HG03060 (cell line): ENCODE measurements around the gene PFN3.
A peak's percentile ranks its signal among the peaks of the same experiment; 100 is the strongest.
"Not testable (repeated sequence)": the region's sequence is repeated elsewhere in the genome, so short reads cannot be mapped to it uniquely, and the experiment has no call there.

Experiments used
- ATAC-seq: cut with Tn5 transposase; IDR thresholded peaks from one replicate; pipeline ENCODE4 v1.9.1; 2021; ENCODE audit warnings: low read depth, moderate number of reproducible peaks; ENCODE audit not compliant: unreplicated experiment

The PFN3 gene

GRCh38 chr5:177362610-177363507, 37.6 kb downstream of the PFN3 start:
- ATAC-seq, result no peak

GRCh38 chr5:177362292-177362609, 38.2 kb downstream of the PFN3 start:
- ATAC-seq, result no peak

GRCh38 chr5:177361418-177362291, 38.8 kb downstream of the PFN3 start:
- ATAC-seq, result no peak

GRCh38 chr5:177360740-177361139, 39.7 kb downstream of the PFN3 start:
- not testable (repeated sequence) for ATAC-seq

- ATAC-seq, result no peak
These were observed 40.6 kb downstream of the PFN3 start for GRCh38 chr5:177359860-177360259.

- no peak for ATAC-seq
These were observed 41.0 kb downstream of the PFN3 start for GRCh38 chr5:177359451-177359851.

GRCh38 chr5:177358370-177358819, 42.1 kb downstream of the PFN3 start:
- no peak for ATAC-seq

- peak; percentile 83 for ATAC-seq
These were observed 42.8 kb downstream of the PFN3 start, which contains the start of gene RGS14 for GRCh38 chr5:177357459-177358351. RGS14 (plus strand) TSS chr5:177357924; CDS start chr5:177358025, 101 bp downstream.

GRCh38 chr5:177357146-177357458, 43.4 kb downstream of the PFN3 start:
- no peak for ATAC-seq

GRCh38 chr5:177356746-177357145, 43.7 kb downstream of the PFN3 start:
- ATAC-seq, result no peak

- ATAC-seq, result no peak
These were observed 44.6 kb downstream of the PFN3 start for GRCh38 chr5:177355868-177356168.

- ATAC-seq, result no peak
These were observed 45.1 kb downstream of the PFN3 start for GRCh38 chr5:177355162-177355867.

GRCh38 chr5:177354711-177355110, 45.8 kb downstream of the PFN3 start:
- ATAC-seq, result no peak

- ATAC-seq, result no peak
These were observed 46.2 kb downstream of the PFN3 start for GRCh38 chr5:177354256-177354655.

- ATAC-seq, result no peak
These were observed 47.4 kb downstream of the PFN3 start for GRCh38 chr5:177353093-177353492.

GRCh38 chr5:177351392-177352329, 48.8 kb downstream of the PFN3 start, which contains the start of gene LMAN2:
LMAN2 (minus strand) TSS chr5:177351668; CDS start chr5:177351647, 21 bp downstream.
- peak; percentile 92 for ATAC-seq

- ATAC-seq, result no peak
These were observed 49.6 kb downstream of the PFN3 start for GRCh38 chr5:177350776-177351391.
